Measurements from ENCODE around the gene NBPF4.
"Not testable (repeated sequence)": the region's sequence is repeated elsewhere in the genome, so short reads cannot be mapped to it uniquely, and the experiment has no call there.

Gene NBPF4, protein sequence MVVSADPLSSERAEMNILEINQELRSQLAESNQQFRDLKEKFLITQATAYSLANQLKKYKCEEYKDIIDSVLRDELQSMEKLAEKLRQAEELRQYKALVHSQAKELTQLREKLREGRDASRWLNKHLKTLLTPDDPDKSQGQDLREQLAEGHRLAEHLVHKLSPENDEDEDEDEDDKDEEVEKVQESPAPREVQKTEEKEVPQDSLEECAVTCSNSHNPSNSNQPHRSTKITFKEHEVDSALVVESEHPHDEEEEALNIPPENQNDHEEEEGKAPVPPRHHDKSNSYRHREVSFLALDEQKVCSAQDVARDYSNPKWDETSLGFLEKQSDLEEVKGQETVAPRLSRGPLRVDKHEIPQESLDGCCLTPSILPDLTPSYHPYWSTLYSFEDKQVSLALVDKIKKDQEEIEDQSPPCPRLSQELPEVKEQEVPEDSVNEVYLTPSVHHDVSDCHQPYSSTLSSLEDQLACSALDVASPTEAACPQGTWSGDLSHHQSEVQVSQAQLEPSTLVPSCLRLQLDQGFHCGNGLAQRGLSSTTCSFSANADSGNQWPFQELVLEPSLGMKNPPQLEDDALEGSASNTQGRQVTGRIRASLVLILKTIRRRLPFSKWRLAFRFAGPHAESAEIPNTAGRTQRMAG

GRCh38 chr1:108243976-108244375 lies at the start of gene NBPF4:
Gene NBPF4, minus strand, starts transcription at chr1:108244076. Its CDS starts 315 bp downstream, at chr1:108243761.
- not testable (repeated sequence) for H3K27me3 ChIP-seq (ENCODE audit: control insufficient read depth in 2 of 2, insufficient read depth in 2 of 2, low read length in 2 of 2); H3K27ac ChIP-seq (ENCODE audit: low read depth in 2 of 2, low read length in 2 of 2); H3K4me3 ChIP-seq (ENCODE audit: low read length in 2 of 2); H3K4me1 ChIP-seq (ENCODE audit: control insufficient read depth in 2 of 2, insufficient read depth in 2 of 2, low read length in 2 of 2); H3K36me3 ChIP-seq (ENCODE audit: control insufficient read depth in 2 of 2, insufficient read depth in 2 of 2, low read length in 2 of 2); H3K9ac ChIP-seq (ENCODE audit: low read depth in 1 of 2, low read length in 2 of 2); H3K9me3 ChIP-seq (ENCODE audit: control insufficient read depth in 2 of 2, low read length in 2 of 2)

GRCh38 chr1:108282528-108283257 lies 38.8 kb upstream of the NBPF4 start:
- H3K4me3 ChIP-seq (ENCODE audit: low read length in 2 of 2); H3K27ac ChIP-seq (ENCODE audit: low read depth in 2 of 2, low read length in 2 of 2); H3K9me3 ChIP-seq (ENCODE audit: control insufficient read depth in 2 of 2, low read length in 2 of 2); H3K36me3 ChIP-seq (ENCODE audit: control insufficient read depth in 2 of 2, insufficient read depth in 2 of 2, low read length in 2 of 2); H3K27me3 ChIP-seq (ENCODE audit: control insufficient read depth in 2 of 2, insufficient read depth in 2 of 2, low read length in 2 of 2); H3K9ac ChIP-seq (ENCODE audit: low read depth in 1 of 2, low read length in 2 of 2); H3K4me1 ChIP-seq (ENCODE audit: control insufficient read depth in 2 of 2, insufficient read depth in 2 of 2, low read length in 2 of 2): not testable (repeated sequence)

DNA sequence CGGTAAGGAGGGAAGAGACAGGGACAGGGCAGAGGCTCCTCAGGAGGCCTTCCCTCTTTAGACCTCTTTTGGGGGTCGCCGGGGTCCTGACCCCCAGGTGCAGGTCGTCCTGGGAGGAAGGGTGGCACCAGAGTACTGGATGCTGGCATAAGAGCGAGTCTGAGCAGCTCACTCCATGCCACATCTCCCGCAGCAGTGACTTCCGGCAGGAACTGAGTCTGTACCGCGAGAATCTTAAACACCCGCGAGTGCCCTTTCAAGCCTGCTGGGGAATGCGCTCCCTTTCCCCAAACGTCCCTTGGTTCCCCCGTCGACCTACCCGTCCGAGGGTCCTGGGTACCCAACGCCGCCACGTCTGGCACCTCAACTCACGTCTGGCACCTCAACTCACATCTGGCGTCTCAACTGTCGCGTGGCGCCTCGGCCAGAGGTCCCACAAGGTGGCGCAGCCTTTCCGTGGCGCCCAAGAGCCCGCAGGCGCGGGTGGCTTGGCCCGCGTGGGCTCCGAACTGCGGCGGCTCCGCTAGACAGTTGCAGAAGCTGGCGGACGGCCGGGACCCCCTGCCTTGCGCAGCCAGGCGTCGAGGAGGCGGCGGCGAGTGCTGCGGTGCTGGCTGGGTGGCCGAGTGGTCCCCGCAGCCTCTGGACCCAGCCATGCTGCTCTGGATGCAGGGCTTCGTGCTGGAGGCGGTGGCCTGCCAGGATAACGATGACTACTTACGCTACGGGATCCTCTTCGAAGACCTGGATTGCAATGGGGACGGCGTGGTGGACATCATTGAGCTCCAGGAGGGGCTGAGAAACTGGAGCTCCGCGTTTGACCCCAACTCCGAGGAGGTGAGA lies 28.8 kb upstream of the NBPF4 start:
- not testable (repeated sequence) for H3K4me3 ChIP-seq (ENCODE audit: low read length in 2 of 2); H3K9me3 ChIP-seq (ENCODE audit: control insufficient read depth in 2 of 2, low read length in 2 of 2); H3K4me1 ChIP-seq (ENCODE audit: control insufficient read depth in 2 of 2, insufficient read depth in 2 of 2, low read length in 2 of 2); H3K36me3 ChIP-seq (ENCODE audit: control insufficient read depth in 2 of 2, insufficient read depth in 2 of 2, low read length in 2 of 2); H3K9ac ChIP-seq (ENCODE audit: low read depth in 1 of 2, low read length in 2 of 2); H3K27ac ChIP-seq (ENCODE audit: low read depth in 2 of 2, low read length in 2 of 2); H3K27me3 ChIP-seq (ENCODE audit: control insufficient read depth in 2 of 2, insufficient read depth in 2 of 2, low read length in 2 of 2)

- not testable (repeated sequence) for H3K4me1 ChIP-seq (ENCODE audit: control insufficient read depth in 2 of 2, insufficient read depth in 2 of 2, low read length in 2 of 2); H3K4me3 ChIP-seq (ENCODE audit: low read length in 2 of 2); H3K9me3 ChIP-seq (ENCODE audit: control insufficient read depth in 2 of 2, low read length in 2 of 2); H3K36me3 ChIP-seq (ENCODE audit: control insufficient read depth in 2 of 2, insufficient read depth in 2 of 2, low read length in 2 of 2); H3K27me3 ChIP-seq (ENCODE audit: control insufficient read depth in 2 of 2, insufficient read depth in 2 of 2, low read length in 2 of 2); H3K9ac ChIP-seq (ENCODE audit: low read depth in 1 of 2, low read length in 2 of 2); H3K27ac ChIP-seq (ENCODE audit: low read depth in 2 of 2, low read length in 2 of 2)
Measured at GRCh38 chr1:108267097-108267496, 23.2 kb upstream of the NBPF4 start.

GRCh38 chr1:108261967-108262366 lies 18.1 kb upstream of the NBPF4 start:
- H3K36me3 ChIP-seq (ENCODE audit: control insufficient read depth in 2 of 2, insufficient read depth in 2 of 2, low read length in 2 of 2); H3K4me3 ChIP-seq (ENCODE audit: low read length in 2 of 2); H3K4me1 ChIP-seq (ENCODE audit: control insufficient read depth in 2 of 2, insufficient read depth in 2 of 2, low read length in 2 of 2); H3K27ac ChIP-seq (ENCODE audit: low read depth in 2 of 2, low read length in 2 of 2); H3K27me3 ChIP-seq (ENCODE audit: control insufficient read depth in 2 of 2, insufficient read depth in 2 of 2, low read length in 2 of 2); H3K9ac ChIP-seq (ENCODE audit: low read depth in 1 of 2, low read length in 2 of 2); H3K9me3 ChIP-seq (ENCODE audit: control insufficient read depth in 2 of 2, low read length in 2 of 2): not testable (repeated sequence)

DNA sequence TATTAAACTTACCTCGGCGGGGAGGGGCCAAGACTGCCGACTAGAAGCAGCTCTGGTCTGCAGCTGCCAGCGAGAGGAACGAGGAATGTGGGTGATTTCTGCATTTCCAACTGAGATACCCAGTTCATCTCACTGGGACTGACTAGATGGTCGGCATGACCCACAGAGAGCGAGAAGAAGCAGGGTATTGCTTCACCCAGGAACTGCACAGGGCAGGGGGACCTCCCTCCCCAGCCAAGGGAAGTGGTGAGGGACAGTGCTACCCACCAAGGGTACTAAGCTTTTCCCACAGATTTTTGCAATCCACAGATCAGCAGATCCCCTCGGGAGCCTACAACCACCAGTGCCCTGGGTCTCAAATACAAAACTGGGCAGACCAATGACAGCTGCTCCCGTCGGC lies 17.6 kb upstream of the NBPF4 start:
- H3K9me3 ChIP-seq (ENCODE audit: control insufficient read depth in 2 of 2, low read length in 2 of 2); H3K36me3 ChIP-seq (ENCODE audit: control insufficient read depth in 2 of 2, insufficient read depth in 2 of 2, low read length in 2 of 2); H3K9ac ChIP-seq (ENCODE audit: low read depth in 1 of 2, low read length in 2 of 2); H3K27ac ChIP-seq (ENCODE audit: low read depth in 2 of 2, low read length in 2 of 2); H3K4me1 ChIP-seq (ENCODE audit: control insufficient read depth in 2 of 2, insufficient read depth in 2 of 2, low read length in 2 of 2); H3K27me3 ChIP-seq (ENCODE audit: control insufficient read depth in 2 of 2, insufficient read depth in 2 of 2, low read length in 2 of 2); H3K4me3 ChIP-seq (ENCODE audit: low read length in 2 of 2): not testable (repeated sequence)

DNA sequence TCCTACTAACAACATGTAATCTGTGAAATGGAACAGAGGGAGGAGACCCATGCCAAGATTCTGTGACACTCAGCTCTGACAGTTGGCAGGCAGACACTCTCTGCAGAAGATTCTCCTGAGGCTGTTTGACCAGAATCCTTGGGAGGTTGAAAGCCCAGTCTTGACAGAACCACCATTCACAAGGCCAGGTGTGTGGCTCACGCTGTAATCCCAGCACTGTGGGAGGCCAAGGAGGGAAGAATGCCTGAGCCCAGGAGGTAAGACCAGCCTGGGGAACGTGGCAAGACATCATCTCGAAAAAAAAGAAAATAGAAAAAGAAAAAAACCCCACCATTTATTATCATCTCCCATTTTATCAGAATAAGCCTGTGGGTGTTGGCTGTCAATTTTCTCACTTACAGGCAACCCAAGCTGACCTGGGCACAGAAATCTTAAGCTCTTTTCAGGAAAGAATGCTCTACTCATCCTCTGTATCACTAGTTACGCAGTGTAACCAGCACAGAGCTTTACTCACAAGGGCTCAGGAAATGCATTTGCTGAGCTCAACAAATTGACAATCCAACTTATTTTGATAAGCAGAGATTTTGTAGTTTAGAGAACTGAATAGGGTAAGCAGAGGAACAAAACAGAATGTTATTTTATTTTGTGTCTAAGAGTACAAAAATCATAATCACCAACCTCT lies 16.8 kb upstream of the NBPF4 start:
- H3K9ac ChIP-seq (ENCODE audit: low read depth in 1 of 2, low read length in 2 of 2); H3K4me3 ChIP-seq (ENCODE audit: low read length in 2 of 2); H3K27ac ChIP-seq (ENCODE audit: low read depth in 2 of 2, low read length in 2 of 2); H3K4me1 ChIP-seq (ENCODE audit: control insufficient read depth in 2 of 2, insufficient read depth in 2 of 2, low read length in 2 of 2); H3K27me3 ChIP-seq (ENCODE audit: control insufficient read depth in 2 of 2, insufficient read depth in 2 of 2, low read length in 2 of 2); H3K9me3 ChIP-seq (ENCODE audit: control insufficient read depth in 2 of 2, low read length in 2 of 2); H3K36me3 ChIP-seq (ENCODE audit: control insufficient read depth in 2 of 2, insufficient read depth in 2 of 2, low read length in 2 of 2): not testable (repeated sequence)

- H3K27ac ChIP-seq (ENCODE audit: low read depth in 2 of 2, low read length in 2 of 2); H3K4me1 ChIP-seq (ENCODE audit: control insufficient read depth in 2 of 2, insufficient read depth in 2 of 2, low read length in 2 of 2); H3K9ac ChIP-seq (ENCODE audit: low read depth in 1 of 2, low read length in 2 of 2); H3K9me3 ChIP-seq (ENCODE audit: control insufficient read depth in 2 of 2, low read length in 2 of 2); H3K27me3 ChIP-seq (ENCODE audit: control insufficient read depth in 2 of 2, insufficient read depth in 2 of 2, low read length in 2 of 2); H3K4me3 ChIP-seq (ENCODE audit: low read length in 2 of 2); H3K36me3 ChIP-seq (ENCODE audit: control insufficient read depth in 2 of 2, insufficient read depth in 2 of 2, low read length in 2 of 2): not testable (repeated sequence)
Measured at GRCh38 chr1:108255426-108255825, 11.6 kb upstream of the NBPF4 start.

- not testable (repeated sequence) for H3K27ac ChIP-seq (ENCODE audit: low read depth in 2 of 2, low read length in 2 of 2); H3K9me3 ChIP-seq (ENCODE audit: control insufficient read depth in 2 of 2, low read length in 2 of 2); H3K27me3 ChIP-seq (ENCODE audit: control insufficient read depth in 2 of 2, insufficient read depth in 2 of 2, low read length in 2 of 2); H3K9ac ChIP-seq (ENCODE audit: low read depth in 1 of 2, low read length in 2 of 2); H3K36me3 ChIP-seq (ENCODE audit: control insufficient read depth in 2 of 2, insufficient read depth in 2 of 2, low read length in 2 of 2); H3K4me3 ChIP-seq (ENCODE audit: low read length in 2 of 2); H3K4me1 ChIP-seq (ENCODE audit: control insufficient read depth in 2 of 2, insufficient read depth in 2 of 2, low read length in 2 of 2)
Measured at GRCh38 chr1:108239426-108239825, 4.5 kb downstream of the NBPF4 start.

Data from mucosa of rectum (tissue), 2 donors.